ENCODE data around the gene COL6A5. TPM values are rescaled to one million over a fixed set of nuclear protein-coding genes. Genes with fewer than 3 reads are reported as not detected.

COL6A5 gene
- total and polyA plus RNA-seq, 9 of the 15 experiments (the other 6 are each of a cell fraction or from before 2014, with no cell fraction given) = 1.5 to 9.7 (median 5.6) TPM

- no peak for TF ChIP-seq MYBL2 (IDR thresholded peaks at IDR 0.05; ENCODE audit: low read depth)
- no peak for TF ChIP-seq MYBL2 (CRISPR knock-in tag; IDR thresholded peaks at IDR 0.05; ENCODE audit: borderline replicate concordance)
- no peak for TF ChIP-seq TCF15 (CRISPR knock-in tag; IDR thresholded peaks at IDR 0.05)
- TF ChIP-seq, protein P1, sequence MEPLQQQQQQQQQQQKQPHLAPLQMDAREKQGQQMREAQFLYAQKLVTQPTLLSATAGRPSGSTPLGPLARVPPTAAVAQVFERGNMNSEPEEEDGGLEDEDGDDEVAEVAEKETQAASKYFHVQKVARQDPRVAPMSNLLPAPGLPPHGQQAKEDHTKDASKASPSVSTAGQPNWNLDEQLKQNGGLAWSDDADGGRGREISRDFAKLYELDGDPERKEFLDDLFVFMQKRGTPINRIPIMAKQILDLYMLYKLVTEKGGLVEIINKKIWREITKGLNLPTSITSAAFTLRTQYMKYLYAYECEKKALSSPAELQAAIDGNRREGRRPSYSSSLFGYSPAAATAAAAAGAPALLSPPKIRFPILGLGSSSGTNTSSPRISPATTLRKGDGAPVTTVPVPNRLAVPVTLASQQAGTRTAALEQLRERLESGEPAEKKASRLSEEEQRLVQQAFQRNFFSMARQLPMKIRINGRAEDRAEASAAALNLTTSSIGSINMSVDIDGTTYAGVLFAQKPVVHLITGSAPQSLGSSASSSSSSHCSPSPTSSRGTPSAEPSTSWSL (CRISPR knock-in tag; IDR thresholded peaks at IDR 0.05; ENCODE audit: borderline replicate concordance) = no peak
- no peak for TF ChIP-seq ZNF512 (tag; IDR thresholded peaks at IDR 0.05)
- TF ChIP-seq CXXC5 (CRISPR knock-in tag; IDR thresholded peaks at IDR 0.05) = peak; percentile 21; the same call in 1 of the 2 replicates
- TF ChIP-seq ZBTB12 (CRISPR knock-in tag; IDR thresholded peaks at IDR 0.05) = no peak
- TF ChIP-seq PHF21A (IDR thresholded peaks at IDR 0.05; ENCODE audit: borderline replicate concordance, low read depth) = no peak
- TF ChIP-seq CBFB (CRISPR knock-in tag; IDR thresholded peaks at IDR 0.05) = no peak
- peak in 1 of 2 experiments; percentile 77; a peak in 2 of 4 replicates for TF ChIP-seq RCOR1 (IDR thresholded peaks at IDR 0.05; ENCODE audit: borderline replicate concordance in 1 of 2, low read depth in 2 of 2, low read length in 2 of 2)
- peak; percentile 77 for TF ChIP-seq FOXM1 (IDR thresholded peaks at IDR 0.05; ENCODE audit: low read depth)
- TF ChIP-seq FOXM1 (CRISPR knock-in tag; IDR thresholded peaks at IDR 0.05; ENCODE audit: low read depth) = no peak
- TF ChIP-seq EP300 (IDR thresholded peaks at IDR 0.05; ENCODE audit: low read length) = peak; percentile 88
- TF ChIP-seq POLR2H (tag; IDR thresholded peaks at IDR 0.05; ENCODE audit: low read depth) = no peak
- no peak for TF ChIP-seq ZNF253 (CRISPR knock-in tag; conservative IDR thresholded peaks at IDR 0.05)
- TF ChIP-seq NFRKB (IDR thresholded peaks at IDR 0.05; ENCODE audit: low read depth) = peak; percentile 17; the same call in 1 of the 2 replicates
- TF ChIP-seq, protein P2, sequence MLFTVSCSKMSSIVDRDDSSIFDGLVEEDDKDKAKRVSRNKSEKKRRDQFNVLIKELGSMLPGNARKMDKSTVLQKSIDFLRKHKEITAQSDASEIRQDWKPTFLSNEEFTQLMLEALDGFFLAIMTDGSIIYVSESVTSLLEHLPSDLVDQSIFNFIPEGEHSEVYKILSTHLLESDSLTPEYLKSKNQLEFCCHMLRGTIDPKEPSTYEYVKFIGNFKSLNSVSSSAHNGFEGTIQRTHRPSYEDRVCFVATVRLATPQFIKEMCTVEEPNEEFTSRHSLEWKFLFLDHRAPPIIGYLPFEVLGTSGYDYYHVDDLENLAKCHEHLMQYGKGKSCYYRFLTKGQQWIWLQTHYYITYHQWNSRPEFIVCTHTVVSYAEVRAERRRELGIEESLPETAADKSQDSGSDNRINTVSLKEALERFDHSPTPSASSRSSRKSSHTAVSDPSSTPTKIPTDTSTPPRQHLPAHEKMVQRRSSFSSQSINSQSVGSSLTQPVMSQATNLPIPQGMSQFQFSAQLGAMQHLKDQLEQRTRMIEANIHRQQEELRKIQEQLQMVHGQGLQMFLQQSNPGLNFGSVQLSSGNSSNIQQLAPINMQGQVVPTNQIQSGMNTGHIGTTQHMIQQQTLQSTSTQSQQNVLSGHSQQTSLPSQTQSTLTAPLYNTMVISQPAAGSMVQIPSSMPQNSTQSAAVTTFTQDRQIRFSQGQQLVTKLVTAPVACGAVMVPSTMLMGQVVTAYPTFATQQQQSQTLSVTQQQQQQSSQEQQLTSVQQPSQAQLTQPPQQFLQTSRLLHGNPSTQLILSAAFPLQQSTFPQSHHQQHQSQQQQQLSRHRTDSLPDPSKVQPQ (CRISPR knock-in tag; IDR thresholded peaks at IDR 0.05; ENCODE audit: borderline replicate concordance) = no peak
- TF ChIP-seq TAF1 (IDR thresholded peaks at IDR 0.05; ENCODE audit: control insufficient read depth, extremely low read depth, insufficient read depth, low read length, severe bottlenecking) = no peak
- TF ChIP-seq TBP (optimal IDR thresholded peaks at IDR 0.05; ENCODE audit: low read depth, low read length) = no peak
- no peak for TF ChIP-seq ZNF224 (CRISPR knock-in tag; IDR thresholded peaks at IDR 0.05)
- TF ChIP-seq ZBTB17 (CRISPR knock-in tag; IDR thresholded peaks at IDR 0.05) = no peak
These were observed 2.4 kb upstream of the COL6A5 start (continued) for GRCh38 chr3:130342821-130343661.

Data from K562 (cell line).